CD4-positive, alpha-beta T cell (primary cell): ENCODE data around the gene DYNLT2. TPM values are rescaled to one million over a fixed set of nuclear protein-coding genes. Genes with fewer than 3 reads are reported as not detected.

ENCODE experiments used
- ATAC-seq: fragments of 200-7000 bp; cut with Tn5 transposase; one replicate; pipeline ENCODE4 v1.10.0; 2022; ENCODE audit warnings: mild to moderate bottlenecking; ENCODE audit not compliant: poor library complexity
- CTCF ChIA-PET: fragments of 350-600 bp; sonication (Branson Sonifier 250); formaldehyde crosslinking; loops from one replicate; lab custom pipeline; 2021; ENCODE audit warnings: antibody characterized with exemption, inconsistent platforms; lab: Charles Lee
- POLR2A ChIA-PET: fragments of 350-600 bp; sonication (Branson Sonifier 250); formaldehyde crosslinking; loops from one replicate; lab custom pipeline; 2021; ENCODE audit warnings: antibody characterized with exemption, inconsistent platforms; lab: Charles Lee
- DNase-seq, 14 experiments: peaks; one replicate each; pipeline ENCODE4 v3.0.0-alpha.2; 2013 to 2020; ENCODE audit warnings: mixed read lengths in 2 of 14
- H3K27ac ChIP-seq, 2 donors: one replicate each; pipeline versions ENCODE4 v1.5.1 to v1.7.0; 2013; ENCODE audit warnings: low read length in 2 of 2, low read depth in 1 of 2, mild to moderate bottlenecking in 1 of 2
- H3K27me3 ChIP-seq, 2 experiments: 1 replicate in 1 of 2; 2 replicates in 1 of 2; pipeline versions ENCODE4 v1.6.1 to v1.7.0; 2013; ENCODE audit warnings: low read length in 2 of 2, control low read depth in 1 of 2, mild to moderate bottlenecking in 1 of 2, moderate library complexity in 1 of 2; ENCODE audit not compliant: insufficient read depth in 2 of 2, control insufficient read depth in 1 of 2
- H3K36me3 ChIP-seq: one replicate; pipeline ENCODE4 v1.6.1; 2013; ENCODE audit warnings: low read length, control low read depth; ENCODE audit not compliant: insufficient read depth
- H3K4me1 ChIP-seq: one replicate; pipeline ENCODE4 v1.6.1; 2013; ENCODE audit warnings: low read length, control low read depth; ENCODE audit not compliant: insufficient read depth
- H3K4me3 ChIP-seq: one replicate; pipeline ENCODE4 v1.5.1; 2013; ENCODE audit warnings: mild to moderate bottlenecking, low read length, moderate library complexity
- H3K9me3 ChIP-seq, 2 experiments: 1 replicate in 1 of 2; 2 replicates in 1 of 2; pipeline versions ENCODE4 v1.6.1 to v1.7.0; 2013; ENCODE audit warnings: low read length in 2 of 2, mild to moderate bottlenecking in 2 of 2, control low read depth in 1 of 2, moderate library complexity in 1 of 2; ENCODE audit not compliant: control insufficient read depth in 1 of 2, insufficient read depth in 1 of 2
- H3K27ac Mint-ChIP-seq: one replicate; pipeline ENCODE4 v1.8.0; 2020; ENCODE audit warnings: mixed read lengths
- H3K27me3 Mint-ChIP-seq: one replicate; pipeline ENCODE4 v1.8.0; 2021; ENCODE audit warnings: mixed read lengths
- H3K36me3 Mint-ChIP-seq: one replicate; pipeline ENCODE4 v1.8.0; 2021; ENCODE audit warnings: low read depth, mixed read lengths
- H3K4me1 Mint-ChIP-seq: one replicate; pipeline ENCODE4 v1.8.0; 2021; ENCODE audit warnings: low read depth, mixed read lengths
- H3K4me3 Mint-ChIP-seq: one replicate; pipeline ENCODE4 v1.8.0; 2020; ENCODE audit warnings: mild to moderate bottlenecking, mixed read lengths
- H3K9me3 Mint-ChIP-seq: one replicate; pipeline ENCODE4 v1.8.0; 2020; ENCODE audit warnings: mixed read lengths
- intact Hi-C, 2 experiments: fragments of 100-400 bp; cut with DNase I in 1 of 2; cut with micrococcal nuclease in 1 of 2; formaldehyde crosslinking; loops; one replicate each; pipeline versions ENCODE4 v1.15.1 to v1.9.0; 2023 to 2025; cut with DNase I, micrococcal nuclease
- total RNA-seq, 174 experiments: library from RNA in 2 of 174; stranded (reverse) in 2 of 174; gene quantifications; one replicate each; pipeline ENCODE4 v1.2.3 and lab custom pipeline; 2021 to 2026
- TF ChIP-seq, protein P1 (sequence below): fragments of 200-600 bp; IDR thresholded peaks from one replicate; pipeline ENCODE4 v1.8.0; 2022; ENCODE audit warnings: antibody characterized with exemption, mild to moderate bottlenecking

DYNLT2 gene
- total RNA-seq, 2 experiments from 2014 or later = 4.1 to 4.3 TPM

DNA sequence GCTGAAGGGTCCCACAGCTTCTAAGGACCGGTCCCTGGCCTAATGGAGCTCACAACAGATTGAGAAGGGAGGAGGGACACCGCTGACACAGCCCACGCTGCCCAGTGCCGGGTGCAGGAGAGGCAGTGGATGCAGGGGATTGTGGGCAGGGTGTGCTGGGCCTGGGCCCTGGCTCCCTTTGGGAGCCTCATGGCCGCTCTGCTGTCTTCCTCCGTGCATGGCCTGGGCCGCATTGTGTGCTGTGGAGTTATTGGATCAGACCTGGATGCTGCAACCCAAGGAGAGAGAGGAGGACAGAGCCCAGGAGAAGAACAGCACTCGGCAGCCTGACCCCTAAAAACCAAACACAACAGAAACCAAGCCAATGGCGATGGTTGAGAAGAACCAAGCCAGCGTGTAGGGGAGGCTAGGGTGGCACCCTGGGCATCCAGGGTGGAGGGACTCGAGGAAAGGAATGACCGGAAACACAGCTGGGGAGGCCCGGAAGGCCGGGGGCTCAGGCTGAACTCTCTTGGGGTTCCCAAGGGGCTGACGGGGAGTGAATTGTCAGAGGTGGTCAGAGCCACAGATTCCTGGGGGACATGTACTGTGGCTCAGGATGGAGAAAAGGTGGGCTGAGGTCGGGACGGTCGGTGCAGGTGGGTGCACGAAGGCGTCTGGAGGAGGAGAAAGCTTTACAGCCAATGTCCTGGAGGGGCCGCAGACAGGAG, 41.1 kb upstream of the DYNLT2 start:
- ATAC-seq (no peak), DNase-seq (no peak)
- H3K27ac Mint-ChIP-seq = no peak overlapping the region
- no peaks in the 10 kb centered on the region for H3K9me3 Mint-ChIP-seq
- peaks cover 18% of the 10 kb centered on the region for H3K4me1 Mint-ChIP-seq
- Histone ChIP-seq H3K27ac (no peak overlapping the region), H3K36me3 (no peaks in the 10 kb centered on the region), H3K27me3 (no peaks in the 10 kb centered on the region), H3K4me3 (no peak overlapping the region), H3K9me3 (no peaks in the 10 kb centered on the region), H3K4me1 (peaks cover 16% of the 10 kb centered on the region)
- TF ChIP-seq, protein P1, sequence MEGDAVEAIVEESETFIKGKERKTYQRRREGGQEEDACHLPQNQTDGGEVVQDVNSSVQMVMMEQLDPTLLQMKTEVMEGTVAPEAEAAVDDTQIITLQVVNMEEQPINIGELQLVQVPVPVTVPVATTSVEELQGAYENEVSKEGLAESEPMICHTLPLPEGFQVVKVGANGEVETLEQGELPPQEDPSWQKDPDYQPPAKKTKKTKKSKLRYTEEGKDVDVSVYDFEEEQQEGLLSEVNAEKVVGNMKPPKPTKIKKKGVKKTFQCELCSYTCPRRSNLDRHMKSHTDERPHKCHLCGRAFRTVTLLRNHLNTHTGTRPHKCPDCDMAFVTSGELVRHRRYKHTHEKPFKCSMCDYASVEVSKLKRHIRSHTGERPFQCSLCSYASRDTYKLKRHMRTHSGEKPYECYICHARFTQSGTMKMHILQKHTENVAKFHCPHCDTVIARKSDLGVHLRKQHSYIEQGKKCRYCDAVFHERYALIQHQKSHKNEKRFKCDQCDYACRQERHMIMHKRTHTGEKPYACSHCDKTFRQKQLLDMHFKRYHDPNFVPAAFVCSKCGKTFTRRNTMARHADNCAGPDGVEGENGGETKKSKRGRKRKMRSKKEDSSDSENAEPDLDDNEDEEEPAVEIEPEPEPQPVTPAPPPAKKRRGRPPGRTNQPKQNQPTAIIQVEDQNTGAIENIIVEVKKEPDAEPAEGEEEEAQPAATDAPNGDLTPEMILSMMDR = no peak
- ChIA-PET CTCF (no interaction called here), POLR2A (no interaction called here)
- H3K27me3 Mint-ChIP-seq = peaks cover 48% of the 10 kb centered on the region
- H3K4me3 Mint-ChIP-seq = no peak overlapping the region
- intact Hi-C loops = no loop called here
- H3K36me3 Mint-ChIP-seq = no peaks in the 10 kb centered on the region

DNA sequence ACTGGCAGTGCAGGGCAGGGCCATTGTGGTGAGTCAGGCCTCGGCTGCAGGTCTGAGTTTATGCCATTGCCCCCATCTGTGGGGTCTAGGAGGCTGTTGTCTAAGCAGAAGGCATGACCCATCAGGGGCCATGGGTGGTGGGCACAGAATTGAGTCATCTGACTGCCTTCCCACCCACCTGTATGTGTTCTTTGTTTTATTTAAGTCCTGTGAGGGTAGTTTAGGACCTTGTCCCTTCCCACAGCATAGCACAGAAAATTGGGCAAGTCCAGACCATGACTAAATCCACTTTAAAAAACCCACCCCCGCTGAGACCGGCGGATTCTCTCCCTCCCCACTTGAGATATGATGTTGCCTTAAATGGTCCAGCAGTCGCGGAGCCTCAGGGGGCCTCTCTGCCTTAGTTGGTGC, 40.4 kb upstream of the DYNLT2 start:
- no peak overlapping the region for H3K4me3 Mint-ChIP-seq

DNA sequence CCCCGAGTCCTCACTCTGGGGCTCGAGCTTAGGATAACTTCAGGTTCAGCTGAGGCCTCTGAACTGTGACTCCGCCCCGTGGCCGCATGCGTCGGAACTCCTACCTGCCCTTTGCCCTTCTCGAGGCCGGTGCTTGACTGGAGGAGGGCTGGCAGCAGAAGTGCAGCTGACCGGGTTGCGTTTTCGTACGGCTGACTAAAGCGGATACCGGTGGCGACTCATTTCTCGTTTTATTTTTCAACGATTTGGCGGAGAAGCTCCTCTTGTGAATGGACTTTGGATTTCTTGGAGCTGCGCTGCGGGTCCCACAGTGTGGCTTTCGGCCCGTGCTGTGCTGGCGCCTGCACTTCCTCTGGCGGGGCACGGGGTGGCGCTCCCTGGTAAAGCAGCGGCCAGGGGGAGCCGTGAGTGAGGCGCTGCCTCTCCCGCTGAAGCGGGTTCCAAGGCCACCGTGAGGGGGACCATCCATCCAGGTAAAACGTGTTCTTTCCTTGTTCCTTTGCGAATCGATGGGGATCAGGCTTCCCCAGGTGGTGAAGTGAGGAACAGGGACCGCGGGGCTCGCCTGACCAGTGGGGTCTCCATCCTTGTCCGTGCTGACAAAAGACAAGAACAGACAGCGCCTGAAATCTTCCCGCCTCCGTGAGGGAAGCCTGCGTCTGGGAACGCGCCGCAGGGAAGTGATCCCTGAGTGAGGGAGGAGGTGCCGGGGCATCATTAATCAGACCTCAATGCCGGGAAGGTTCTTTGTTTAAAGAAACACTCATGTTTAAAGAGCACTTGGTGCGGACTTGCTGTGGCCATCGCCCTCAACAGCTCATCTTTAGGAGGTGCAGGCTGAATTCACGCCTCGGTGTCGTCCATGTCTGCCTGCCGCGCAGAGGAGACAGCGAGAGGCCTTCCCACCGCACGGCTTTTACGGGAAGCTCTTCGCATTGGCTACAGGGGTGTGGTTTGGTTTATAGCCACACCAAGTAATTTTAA, 38.9 kb upstream of the DYNLT2 start:
- Histone ChIP-seq H3K36me3 (no peaks in the 10 kb centered on the region), H3K27ac (no peak overlapping the region), H3K27me3 (no peaks in the 10 kb centered on the region), H3K9me3 (no peaks in the 10 kb centered on the region), H3K4me3 (peak overlapping the region; percentile 70), H3K4me1 (peaks cover 16% of the 10 kb centered on the region)
- POLR2A ChIA-PET = interaction anchor here (1.0 to 2.1 kb wide), 8 partner anchors 13 to 764 kb away, joined by 3 to 5 read pairs (median 4); partner anchors contain the start of genes C6orf120, ERMARD, PHF10 and TBP
- Mint-ChIP-seq H3K4me3 (peak overlapping the region; percentile 89), H3K9me3 (no peaks in the 10 kb centered on the region), H3K36me3 (no peaks in the 10 kb centered on the region), H3K4me1 (peaks cover 18% of the 10 kb centered on the region), H3K27me3 (peaks cover 39% of the 10 kb centered on the region), H3K27ac (no peak overlapping the region)
- CTCF ChIA-PET = interaction anchor here (0.6 to 2.0 kb wide), 17 partner anchors 11 to 727 kb away, joined by 3 to 11 read pairs (median 3); partner anchors contain the start of genes C6orf120 and WDR27
- intact Hi-C loops = loop anchor here (1.0 to 2.0 kb wide), 3 partner anchors 503 to 739 kb away; no protein-coding TSS in a partner anchor
- ATAC-seq (peak; percentile 97), DNase-seq (peak; percentile 46 to 83 (median 67))
- TF ChIP-seq, protein P1 = peak; percentile 95

More for the DNA sequence above, 40.4 kb upstream of the DYNLT2 start:
- no peak overlapping the region for H3K27ac Mint-ChIP-seq
- Histone ChIP-seq H3K27me3 (no peaks in the 10 kb centered on the region), H3K4me1 (peaks cover 16% of the 10 kb centered on the region), H3K36me3 (no peaks in the 10 kb centered on the region), H3K27ac (no peak overlapping the region), H3K4me3 (no peak overlapping the region), H3K9me3 (no peaks in the 10 kb centered on the region)
- no peaks in the 10 kb centered on the region for H3K36me3 Mint-ChIP-seq
- no peak for DNase-seq
- TF ChIP-seq, protein P1 = no peak
- ChIA-PET POLR2A (interaction anchor here (2.1 kb wide), 1 partner anchor 90 kb away, joined by 5 read pairs; the partner anchor contains the start of genes C6orf120 and WDR27), CTCF (no interaction called here)
- H3K9me3 Mint-ChIP-seq = no peaks in the 10 kb centered on the region
- H3K27me3 Mint-ChIP-seq = peaks cover 44% of the 10 kb centered on the region
- intact Hi-C loops = loop anchor here in 1 of 2 experiments (2.0 kb wide), 1 partner anchor 501 kb away; no protein-coding TSS in a partner anchor
- no peak for ATAC-seq
- peaks cover 18% of the 10 kb centered on the region for H3K4me1 Mint-ChIP-seq
